ENCODE measurements around the gene C1orf94.
"Not testable (repeated sequence)": the region's sequence is repeated elsewhere in the genome, so short reads cannot be mapped to it uniquely, and the experiment has no call there.

The C1orf94 gene

DNA sequence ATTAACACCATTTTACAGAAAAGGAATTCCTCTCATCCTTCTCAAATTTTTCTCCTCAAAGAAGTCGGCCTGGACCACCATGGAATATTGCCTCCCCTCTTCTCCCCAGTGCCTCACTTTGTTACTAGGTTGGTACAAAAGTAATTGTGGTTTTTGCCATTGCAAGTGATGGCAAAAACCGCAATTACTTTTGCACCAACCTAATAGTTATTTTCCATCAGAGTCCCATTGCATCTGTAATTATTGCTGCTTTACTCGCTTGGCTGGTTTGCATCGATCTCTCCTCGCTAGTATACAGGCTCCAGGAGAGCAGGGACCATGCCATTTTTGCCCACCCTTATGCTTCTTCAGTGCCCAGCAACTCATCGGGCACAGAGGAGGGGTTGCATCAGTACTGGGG, 963 bp upstream of the C1orf94 start:
- Histone ChIP-seq H3K27ac (ENCODE audit: low read depth, low read length) (no peak overlapping the region), H3K9ac (ENCODE audit: low read length) (no peak overlapping the region), H3K9me2 (replicated peaks; ENCODE audit: insufficient read depth, low read length) (no peaks in the 10 kb centered on the region), H3K79me2 (ENCODE audit: insufficient read depth, low read length) (no peaks in the 10 kb centered on the region), H4K20me1 (ENCODE audit: low read depth, low read length) (no peaks in the 10 kb centered on the region), H3F3A (ENCODE audit: insufficient read depth) (no peaks in the 10 kb centered on the region), H3K27me3 (ENCODE audit: low read length) (no peaks in the 10 kb centered on the region), H3K36me3 (ENCODE audit: low read length) (no peaks in the 10 kb centered on the region), H3K9me3 (ENCODE audit: insufficient read depth, low read length) (no peaks in the 10 kb centered on the region), H2AFZ (ENCODE audit: low read depth, low read length, severe bottlenecking) (no peak overlapping the region), H3K4me3 (ENCODE audit: insufficient read depth, low read length, poor library complexity, severe bottlenecking) (no peak overlapping the region), H3K4me2 (ENCODE audit: low read depth, low read length, poor library complexity, severe bottlenecking) (no peak overlapping the region)
- no peak for TF ChIP-seq EZH2phosphoT487 (conservative IDR thresholded peaks at IDR 0.05; ENCODE audit: low read length)
- TF ChIP-seq, protein P1, sequence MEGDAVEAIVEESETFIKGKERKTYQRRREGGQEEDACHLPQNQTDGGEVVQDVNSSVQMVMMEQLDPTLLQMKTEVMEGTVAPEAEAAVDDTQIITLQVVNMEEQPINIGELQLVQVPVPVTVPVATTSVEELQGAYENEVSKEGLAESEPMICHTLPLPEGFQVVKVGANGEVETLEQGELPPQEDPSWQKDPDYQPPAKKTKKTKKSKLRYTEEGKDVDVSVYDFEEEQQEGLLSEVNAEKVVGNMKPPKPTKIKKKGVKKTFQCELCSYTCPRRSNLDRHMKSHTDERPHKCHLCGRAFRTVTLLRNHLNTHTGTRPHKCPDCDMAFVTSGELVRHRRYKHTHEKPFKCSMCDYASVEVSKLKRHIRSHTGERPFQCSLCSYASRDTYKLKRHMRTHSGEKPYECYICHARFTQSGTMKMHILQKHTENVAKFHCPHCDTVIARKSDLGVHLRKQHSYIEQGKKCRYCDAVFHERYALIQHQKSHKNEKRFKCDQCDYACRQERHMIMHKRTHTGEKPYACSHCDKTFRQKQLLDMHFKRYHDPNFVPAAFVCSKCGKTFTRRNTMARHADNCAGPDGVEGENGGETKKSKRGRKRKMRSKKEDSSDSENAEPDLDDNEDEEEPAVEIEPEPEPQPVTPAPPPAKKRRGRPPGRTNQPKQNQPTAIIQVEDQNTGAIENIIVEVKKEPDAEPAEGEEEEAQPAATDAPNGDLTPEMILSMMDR (IDR thresholded peaks at IDR 0.05; ENCODE audit: insufficient read depth, low read length, poor library complexity, severe bottlenecking): no peak

DNA sequence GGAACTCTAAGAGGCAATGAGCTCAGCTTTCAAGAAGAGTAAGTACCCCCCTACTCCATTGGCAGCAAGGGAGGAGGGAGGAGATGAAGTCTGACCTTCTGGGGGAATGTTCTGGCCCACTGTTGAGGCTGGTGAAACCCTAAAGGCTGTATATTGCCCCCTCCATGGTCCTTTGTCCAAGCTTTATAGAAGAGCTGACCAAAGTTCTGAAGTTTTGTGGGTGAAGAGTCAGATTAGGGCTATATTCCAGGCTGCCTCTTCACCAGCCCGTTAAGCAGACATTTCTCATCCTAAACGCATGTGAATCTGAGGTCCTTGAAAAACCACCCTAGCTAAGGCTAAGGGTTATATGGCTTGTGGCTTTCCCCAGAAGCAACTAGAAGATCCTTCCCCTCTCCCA, 1.4 kb downstream of the C1orf94 start:
- H3K4me2 ChIP-seq (ENCODE audit: low read depth, low read length, poor library complexity, severe bottlenecking): no peak overlapping the region
- no peaks in the 10 kb centered on the region for H3K9me3 ChIP-seq (ENCODE audit: insufficient read depth, low read length)
- no peak overlapping the region for H2AFZ ChIP-seq (ENCODE audit: low read depth, low read length, severe bottlenecking)
- H4K20me1 ChIP-seq (ENCODE audit: low read depth, low read length): no peaks in the 10 kb centered on the region
- H3K9ac ChIP-seq (ENCODE audit: low read length): no peak overlapping the region
- no peak overlapping the region for H3K27ac ChIP-seq (ENCODE audit: low read depth, low read length)
- H3K9me2 ChIP-seq (replicated peaks; ENCODE audit: insufficient read depth, low read length): no peaks in the 10 kb centered on the region
- no peaks in the 10 kb centered on the region for H3F3A ChIP-seq (ENCODE audit: insufficient read depth)
- no peaks in the 10 kb centered on the region for H3K36me3 ChIP-seq (ENCODE audit: low read length)
- H3K27me3 ChIP-seq (ENCODE audit: low read length): no peaks in the 10 kb centered on the region
- TF ChIP-seq, protein P1 (IDR thresholded peaks at IDR 0.05; ENCODE audit: insufficient read depth, low read length, poor library complexity, severe bottlenecking): no peak
- TF ChIP-seq EZH2phosphoT487 (conservative IDR thresholded peaks at IDR 0.05; ENCODE audit: low read length): no peak
- no peak overlapping the region for H3K4me3 ChIP-seq (ENCODE audit: insufficient read depth, low read length, poor library complexity, severe bottlenecking)
- no peaks in the 10 kb centered on the region for H3K79me2 ChIP-seq (ENCODE audit: insufficient read depth, low read length)

DNA sequence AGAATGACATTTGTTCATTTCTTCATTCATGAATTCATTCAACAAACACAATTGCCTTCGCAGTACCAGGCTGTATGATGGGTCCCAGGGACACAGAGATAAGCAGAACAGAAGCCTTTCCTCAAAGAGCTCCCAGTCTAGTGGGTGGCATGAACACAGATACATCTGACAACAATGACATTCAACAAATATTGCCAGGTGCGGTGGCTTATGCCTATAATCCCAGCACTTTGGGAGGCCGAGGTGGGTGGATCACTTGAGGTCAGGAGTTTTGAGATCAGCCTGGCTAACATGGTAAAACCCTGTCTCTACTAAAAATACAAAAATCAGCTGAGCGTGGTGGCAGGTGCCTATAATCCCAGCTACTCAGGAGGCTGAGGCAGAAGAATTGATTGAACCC, 6.7 kb downstream of the C1orf94 start:
- not testable (repeated sequence) for H3K9ac ChIP-seq (ENCODE audit: low read length); H3K27me3 ChIP-seq (ENCODE audit: low read length); H3K9me3 ChIP-seq (ENCODE audit: insufficient read depth, low read length); H3F3A ChIP-seq (ENCODE audit: insufficient read depth); H2AFZ ChIP-seq (ENCODE audit: low read depth, low read length, severe bottlenecking); H3K36me3 ChIP-seq (ENCODE audit: low read length); H3K4me2 ChIP-seq (ENCODE audit: low read depth, low read length, poor library complexity, severe bottlenecking); H3K27ac ChIP-seq (ENCODE audit: low read depth, low read length); H3K79me2 ChIP-seq (ENCODE audit: insufficient read depth, low read length); H4K20me1 ChIP-seq (ENCODE audit: low read depth, low read length); H3K4me3 ChIP-seq (ENCODE audit: insufficient read depth, low read length, poor library complexity, severe bottlenecking); H3K9me2 ChIP-seq (replicated peaks; ENCODE audit: insufficient read depth, low read length)

DNA sequence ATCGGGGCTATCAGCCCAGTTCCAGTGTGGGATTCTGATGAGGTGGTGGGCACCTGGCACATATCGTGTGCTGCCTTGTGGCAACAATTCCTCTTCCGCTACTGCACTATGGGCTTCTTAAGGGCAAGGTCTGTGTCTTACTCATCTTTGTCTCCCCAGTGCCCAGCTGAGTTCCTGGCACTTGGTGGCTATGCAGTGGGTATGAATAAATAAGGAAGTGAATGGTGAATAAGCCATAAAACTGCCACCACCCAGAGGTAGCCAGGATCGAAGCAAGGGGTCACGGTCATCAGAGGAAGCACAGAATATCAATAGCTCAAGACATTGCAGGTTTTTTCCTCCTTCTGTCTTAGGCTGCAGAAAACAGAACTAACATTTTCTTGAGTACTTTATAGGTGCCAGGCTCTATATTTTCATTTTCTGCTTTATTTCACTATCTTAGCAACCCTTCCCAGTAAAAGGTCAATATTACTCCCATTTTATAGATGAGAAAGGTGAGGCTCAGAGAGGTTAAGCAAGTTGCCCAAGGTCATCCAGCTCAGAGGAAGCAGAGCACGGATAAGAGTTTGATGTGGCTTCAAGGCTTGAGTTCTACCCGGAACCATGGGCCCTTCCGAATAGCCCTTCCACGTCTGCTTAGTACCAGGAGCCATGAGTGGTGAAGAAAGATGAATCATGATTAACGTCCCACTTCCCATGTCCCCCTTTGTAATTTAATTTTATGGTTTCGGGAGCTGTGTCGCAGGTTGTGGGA, 10.2 kb downstream of the C1orf94 start:
- no peak for TF ChIP-seq EZH2phosphoT487 (conservative IDR thresholded peaks at IDR 0.05; ENCODE audit: low read length)
- TF ChIP-seq, protein P1 (IDR thresholded peaks at IDR 0.05; ENCODE audit: insufficient read depth, low read length, poor library complexity, severe bottlenecking): no peak
- H3K9me3 ChIP-seq (ENCODE audit: insufficient read depth, low read length): no peaks in the 10 kb centered on the region

More for the DNA sequence above, 10.2 kb downstream of the C1orf94 start:
- no peak overlapping the region for H3K9ac ChIP-seq (ENCODE audit: low read length)
- no peaks in the 10 kb centered on the region for H3K27me3 ChIP-seq (ENCODE audit: low read length)
- no peaks in the 10 kb centered on the region for H3K79me2 ChIP-seq (ENCODE audit: insufficient read depth, low read length)
- no peaks in the 10 kb centered on the region for H3F3A ChIP-seq (ENCODE audit: insufficient read depth)
- no peak overlapping the region for H2AFZ ChIP-seq (ENCODE audit: low read depth, low read length, severe bottlenecking)
- no peaks in the 10 kb centered on the region for H4K20me1 ChIP-seq (ENCODE audit: low read depth, low read length)
- H3K9me2 ChIP-seq (replicated peaks; ENCODE audit: insufficient read depth, low read length): no peaks in the 10 kb centered on the region
- H3K4me3 ChIP-seq (ENCODE audit: insufficient read depth, low read length, poor library complexity, severe bottlenecking): no peak overlapping the region
- H3K36me3 ChIP-seq (ENCODE audit: low read length): no peaks in the 10 kb centered on the region
- no peak overlapping the region for H3K4me2 ChIP-seq (ENCODE audit: low read depth, low read length, poor library complexity, severe bottlenecking)
- H3K27ac ChIP-seq (ENCODE audit: low read depth, low read length): no peak overlapping the region
